ENCODE results near the gene ZBTB9.

- TF ChIP-seq POLR2A (IDR thresholded peaks at IDR 0.05): peak in 1 of 2 donors; percentile 58
- TF ChIP-seq CTCF (IDR thresholded peaks at IDR 0.05): no peak
Measured at GRCh38 chr6:33419580-33420490, 34.5 kb upstream of the ZBTB9 start, which contains the start of gene SYNGAP1.

Data from uterus (tissue), 2 donors.